HG02588 (cell line): ENCODE data around the gene TRIM74.
"Not testable (repeated sequence)": the region's sequence is repeated elsewhere in the genome, so short reads cannot be mapped to it uniquely, and the experiment has no call there.

ENCODE experiments used
- ATAC-seq: cut with Tn5 transposase; IDR thresholded peaks from one replicate; pipeline ENCODE4 v1.9.1; 2021; ENCODE audit warnings: mild to moderate bottlenecking, moderate library complexity; ENCODE audit not compliant: unreplicated experiment

The TRIM74 gene

DNA sequence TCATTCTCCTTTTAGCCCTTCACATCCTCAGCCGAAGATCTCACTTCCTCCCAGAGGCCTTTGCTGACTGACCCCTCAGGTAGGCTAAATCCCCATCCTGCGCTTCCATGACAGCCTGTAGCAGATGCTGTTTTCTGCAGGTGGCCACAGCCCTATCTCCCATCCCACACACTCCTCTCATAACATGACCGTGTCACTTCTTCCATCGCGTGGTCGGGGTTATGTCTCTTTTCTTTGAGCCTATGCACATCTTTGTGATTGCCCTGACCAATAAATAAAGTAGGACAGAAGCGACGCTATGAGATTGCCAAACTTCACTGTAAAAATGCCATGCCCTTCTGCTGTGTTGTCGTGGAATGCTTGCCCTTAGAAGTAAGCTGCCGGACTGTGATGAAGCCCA, 55.5 kb downstream of the TRIM74 start:
- ATAC-seq: not testable (repeated sequence)

DNA sequence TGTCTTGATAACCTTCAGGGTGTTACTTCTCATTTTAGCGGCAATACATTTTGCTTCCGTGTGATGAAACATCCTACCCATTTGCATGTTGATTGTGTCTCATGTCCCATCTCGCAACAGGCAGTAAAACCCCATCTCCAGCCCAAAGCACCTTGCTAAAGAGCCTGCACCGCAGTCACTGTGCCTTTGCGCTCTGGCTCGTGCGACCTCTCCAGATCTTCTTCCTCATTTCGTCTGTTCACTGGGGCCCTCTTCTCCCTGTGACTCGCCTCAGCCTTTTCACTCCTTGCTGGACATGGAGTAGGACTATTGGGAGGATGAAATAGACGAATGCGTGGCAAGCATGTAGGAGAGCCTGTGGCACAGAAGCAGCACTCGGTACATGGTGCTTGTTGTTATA, 57.9 kb downstream of the TRIM74 start:
- ATAC-seq: not testable (repeated sequence)
